B cell (primary cell): ENCODE data around the gene MBD3L2. TPM values are rescaled to one million over a fixed set of nuclear protein-coding genes. Genes with fewer than 3 reads are reported as not detected.
A peak's percentile ranks its signal among the peaks of the same experiment; 100 is the strongest.

Source experiments
- ATAC-seq: fragments of 200-7000 bp; cut with Tn5 transposase; one replicate; pipeline ENCODE4 v1.10.0; 2021; ENCODE audit warnings: low read depth, mild to moderate bottlenecking, moderate number of reproducible peaks, moderate library complexity
- CTCF ChIA-PET: fragments of 350-600 bp; sonication (Branson Sonifier 250); formaldehyde crosslinking; loops from one replicate; lab custom pipeline; 2021; ENCODE audit warnings: antibody characterized with exemption, inconsistent platforms; lab: Charles Lee
- POLR2A ChIA-PET: fragments of 350-600 bp; sonication (Branson Sonifier 250); formaldehyde crosslinking; loops from one replicate; lab custom pipeline; 2021; ENCODE audit warnings: antibody characterized with exemption; lab: Charles Lee
- DNase-seq: peaks from one replicate; pipeline ENCODE4 v3.0.0; 2013
- H2AFZ ChIP-seq: 2 replicates; pipeline ENCODE4 v1.6.1; 2012; ENCODE audit warnings: mild to moderate bottlenecking, low read depth, low read length; ENCODE audit not compliant: insufficient read depth, poor library complexity, severe bottlenecking
- H3K27ac ChIP-seq, 2 donors: 1 replicate in 1 of 2; 2 replicates in 1 of 2; pipeline ENCODE4 v1.5.1; 2012 to 2013; ENCODE audit warnings: low read length in 2 of 2, mild to moderate bottlenecking in 2 of 2, moderate library complexity in 1 of 2
- H3K27me3 ChIP-seq, 4 experiments: fragments of 200-600 bp in 1 of 4; sonication (generic) in 1 of 4; replicated peaks in 1 of 4; 1 replicate in 2 of 4; 2 replicates in 2 of 4; pipeline versions ENCODE4 v1.6.1 to v1.7.0; 2013 to 2016; ENCODE audit warnings: low read length in 3 of 4, mild to moderate bottlenecking in 2 of 4, mixed read lengths in 1 of 4, moderate library complexity in 1 of 4; ENCODE audit not compliant: insufficient read depth in 4 of 4, control insufficient read depth in 3 of 4; ENCODE audit errors: control extremely low read depth in 1 of 4
- H3K36me3 ChIP-seq, 2 experiments: replicated peaks in 1 of 2; 1 replicate in 1 of 2; 2 replicates in 1 of 2; pipeline versions ENCODE4 v1.6.1 to v1.7.1; 2013; ENCODE audit warnings: low read length in 1 of 2; ENCODE audit not compliant: insufficient read depth in 2 of 2, control insufficient read depth in 1 of 2; ENCODE audit errors: control extremely low read depth in 1 of 2, extremely low read depth in 1 of 2
- H3K4me1 ChIP-seq, 2 donors: fragments of 200-600 bp in 1 of 2; sonication (generic) in 1 of 2; 1 replicate in 1 of 2; 2 replicates in 1 of 2; pipeline versions ENCODE4 v1.5.1 to v1.6.1; 2013 to 2017; ENCODE audit warnings: low read length in 2 of 2; ENCODE audit not compliant: control insufficient read depth in 2 of 2, insufficient read depth in 2 of 2
- H3K4me2 ChIP-seq: replicated peaks from 2 replicates; pipeline ENCODE3; 2012; ENCODE audit warnings: mild to moderate bottlenecking, low read depth, low read length; ENCODE audit not compliant: poor library complexity, severe bottlenecking
- H3K4me3 ChIP-seq, 5 experiments: fragments of 200-600 bp in 1 of 5; sonication (generic) in 1 of 5; 1 replicate in 3 of 5; 2 replicates in 2 of 5; pipeline versions ENCODE4 v1.5.1 to v1.7.0; 2011 to 2016; ENCODE audit warnings: low read length in 4 of 5, mild to moderate bottlenecking in 4 of 5, low read depth in 2 of 5, control low read depth in 1 of 5, moderate library complexity in 1 of 5; ENCODE audit not compliant: insufficient read depth in 1 of 5; ENCODE audit errors: control extremely low read depth in 1 of 5, extremely low read depth in 1 of 5
- H3K79me2 ChIP-seq: fragments of 200-600 bp; sonication (generic); one replicate; pipeline ENCODE4 v1.6.0; 2016; ENCODE audit warnings: low read length; ENCODE audit not compliant: control insufficient read depth, insufficient read depth
- H3K9ac ChIP-seq: fragments of 200-600 bp; sonication (generic); 2 replicates; pipeline ENCODE4 v1.6.1; 2017; ENCODE audit warnings: mild to moderate bottlenecking, low read length, moderate library complexity
- H3K9me3 ChIP-seq, 3 donors: one replicate each; pipeline versions ENCODE4 v1.6.1 to v1.7.1; 2013; ENCODE audit warnings: low read length in 2 of 3; ENCODE audit not compliant: control insufficient read depth in 2 of 3, insufficient read depth in 1 of 3; ENCODE audit errors: control extremely low read depth in 1 of 3
- H4K20me1 ChIP-seq: 2 replicates; pipeline ENCODE4 v1.6.0; 2012; ENCODE audit warnings: mild to moderate bottlenecking, low read length; ENCODE audit not compliant: insufficient read depth, control insufficient read depth, poor library complexity, severe bottlenecking
- H3K27ac Mint-ChIP-seq: one replicate; pipeline ENCODE4 v1.8.0; 2021; ENCODE audit warnings: mixed read lengths
- H3K27me3 Mint-ChIP-seq: one replicate; pipeline ENCODE4 v1.8.0; 2021; ENCODE audit warnings: mixed read lengths
- H3K4me1 Mint-ChIP-seq: one replicate; pipeline ENCODE4 v1.8.0; 2021; ENCODE audit warnings: mixed read lengths
- H3K4me3 Mint-ChIP-seq: one replicate; pipeline ENCODE4 v1.8.0; 2021; ENCODE audit warnings: mixed read lengths
- H3K9me3 Mint-ChIP-seq: one replicate; pipeline ENCODE4 v1.8.0; 2022; ENCODE audit warnings: mixed read lengths; ENCODE audit not compliant: insufficient read depth
- EZH2 ChIP-seq: IDR thresholded peaks from 2 replicates; pipeline ENCODE4 v1.6.1; 2012; ENCODE audit warnings: borderline replicate concordance, low read depth, mild to moderate bottlenecking, moderate library complexity, low read length; ENCODE audit not compliant: insufficient read depth, poor library complexity, severe bottlenecking
- WGBS: methylation state at CpG from one replicate; pipeline ENCODE4 v1.1.5; 2013; ENCODE audit warnings: missing lambda C conversion rate; ENCODE audit not compliant: insufficient coverage; 5-methylcytosine and 5-hydroxymethylcytosine counted together
- intact Hi-C: fragments of 100-400 bp; cut with micrococcal nuclease; formaldehyde crosslinking; loops from one replicate; pipeline ENCODE4 v1.10.0; 2022
- polyA plus RNA-seq: library from polyadenylated mRNA; depleted of rRNA; stranded (reverse); fragments of >200 nt; gene quantifications from 2 replicates; pipeline ENCODE4 v1.2.3, GENCODE V29; 2012
- total RNA-seq, 2 donors: library from RNA; stranded (reverse); fragments of 120-200 nt in 1 of 2; gene quantifications; 1 replicate in 1 of 2; 2 replicates in 1 of 2; pipeline versions ENCODE4 v1.2.3 to v1.2.4, GENCODE V29; 2013 to 2022
- TF ChIP-seq, protein P1 (sequence below): fragments of 200-600 bp; IDR thresholded peaks from one replicate; pipeline ENCODE4 v1.8.0; 2022; ENCODE audit warnings: antibody characterized with exemption, mild to moderate bottlenecking

MBD3L2 gene
- total and polyA plus RNA-seq, 2 donors (not counting 1 experiment from before 2014, with no cell fraction given), result not detected

DNA sequence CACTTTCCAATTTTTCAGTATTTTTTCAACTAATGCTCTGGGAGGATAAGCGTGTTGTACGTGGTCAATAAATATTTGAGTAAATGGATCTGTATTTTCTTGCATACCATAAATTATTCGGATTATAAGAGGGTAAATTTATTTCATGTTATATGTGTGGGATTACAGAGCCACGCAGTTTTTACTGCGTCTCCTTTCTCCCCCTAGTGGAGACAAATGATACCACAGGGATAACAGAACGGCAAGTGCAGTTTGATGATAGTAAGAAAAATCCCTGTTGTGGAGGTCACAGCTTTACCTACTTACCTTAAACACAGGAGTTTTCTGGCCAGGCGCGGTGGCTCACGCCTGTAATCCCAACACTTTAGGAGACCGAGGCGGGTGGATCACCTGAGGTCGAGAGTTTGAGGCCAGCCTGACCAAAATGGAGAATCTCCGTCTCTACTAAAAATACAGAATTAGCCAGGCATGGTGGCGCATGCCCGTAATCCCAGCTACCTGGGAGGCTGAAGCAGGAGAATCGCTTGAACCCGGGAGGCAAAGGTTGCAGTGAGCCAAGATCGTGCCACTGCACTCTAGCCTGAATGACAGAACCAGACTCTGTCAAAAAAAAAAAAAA, 44.7 kb upstream of the MBD3L2 start:
- intact Hi-C loops, result no loop called here
- Histone ChIP-seq H3K79me2 (no peaks in the 10 kb centered on the region), H3K4me1 (no peaks in the 10 kb centered on the region), H3K9me3 (peaks cover 0 to 6% (median 0%) of the 10 kb centered on the region in 3 donors), H3K27me3 (no peaks in the 10 kb centered on the region), H3K27ac (no peak overlapping the region), H2AFZ (no peak overlapping the region), H3K36me3 (no peaks in the 10 kb centered on the region), H3K4me2 (no peak overlapping the region), H3K4me3 (no peak overlapping the region), H3K9ac (no peak overlapping the region), H4K20me1 (no peaks in the 10 kb centered on the region)
- H3K27me3 Mint-ChIP-seq, result peaks cover 4% of the 10 kb centered on the region
- 96% methylated on average over 10 of the region's 18 CpGs for WGBS
- H3K9me3 Mint-ChIP-seq, result no peaks in the 10 kb centered on the region
- no peak for ATAC-seq
- DNase-seq, result peak; percentile 49
- ChIA-PET CTCF (no interaction called here), POLR2A (no interaction called here)
- TF ChIP-seq EZH2, result no peak
- TF ChIP-seq, protein P1, sequence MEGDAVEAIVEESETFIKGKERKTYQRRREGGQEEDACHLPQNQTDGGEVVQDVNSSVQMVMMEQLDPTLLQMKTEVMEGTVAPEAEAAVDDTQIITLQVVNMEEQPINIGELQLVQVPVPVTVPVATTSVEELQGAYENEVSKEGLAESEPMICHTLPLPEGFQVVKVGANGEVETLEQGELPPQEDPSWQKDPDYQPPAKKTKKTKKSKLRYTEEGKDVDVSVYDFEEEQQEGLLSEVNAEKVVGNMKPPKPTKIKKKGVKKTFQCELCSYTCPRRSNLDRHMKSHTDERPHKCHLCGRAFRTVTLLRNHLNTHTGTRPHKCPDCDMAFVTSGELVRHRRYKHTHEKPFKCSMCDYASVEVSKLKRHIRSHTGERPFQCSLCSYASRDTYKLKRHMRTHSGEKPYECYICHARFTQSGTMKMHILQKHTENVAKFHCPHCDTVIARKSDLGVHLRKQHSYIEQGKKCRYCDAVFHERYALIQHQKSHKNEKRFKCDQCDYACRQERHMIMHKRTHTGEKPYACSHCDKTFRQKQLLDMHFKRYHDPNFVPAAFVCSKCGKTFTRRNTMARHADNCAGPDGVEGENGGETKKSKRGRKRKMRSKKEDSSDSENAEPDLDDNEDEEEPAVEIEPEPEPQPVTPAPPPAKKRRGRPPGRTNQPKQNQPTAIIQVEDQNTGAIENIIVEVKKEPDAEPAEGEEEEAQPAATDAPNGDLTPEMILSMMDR, result no peak
- H3K4me3 Mint-ChIP-seq, result no peak overlapping the region
- H3K4me1 Mint-ChIP-seq, result no peaks in the 10 kb centered on the region
- H3K27ac Mint-ChIP-seq, result no peak overlapping the region

DNA sequence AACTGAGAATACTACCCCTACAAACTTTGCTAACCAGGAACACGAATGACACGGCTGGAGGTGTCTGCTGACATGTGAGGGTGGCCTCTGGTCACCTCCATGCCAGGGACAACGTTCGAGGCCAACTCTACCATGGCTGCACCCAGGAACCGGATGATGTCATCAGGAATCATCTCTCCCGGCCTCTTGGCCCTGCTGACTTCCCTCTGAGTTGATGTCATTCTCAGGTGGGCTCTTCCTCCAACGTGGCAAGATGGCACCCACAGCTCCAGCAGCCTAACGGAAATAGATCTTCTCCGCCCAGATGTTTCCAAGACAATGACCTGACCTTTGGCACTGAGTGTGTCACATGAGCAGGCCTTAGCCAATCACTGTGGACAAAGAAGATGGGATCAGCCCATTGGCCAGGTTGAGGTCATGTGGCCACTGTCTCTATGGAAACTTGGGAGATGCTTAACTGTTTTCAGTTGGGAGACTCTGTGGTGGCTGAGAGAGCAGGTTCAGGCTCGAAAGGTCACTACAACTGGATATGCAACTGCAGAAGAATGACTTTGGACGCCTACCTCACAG, 42.9 kb upstream of the MBD3L2 start:
- POLR2A ChIA-PET, result no interaction called here
- Histone ChIP-seq H3K79me2 (no peaks in the 10 kb centered on the region), H3K27me3 (no peaks in the 10 kb centered on the region), H3K4me3 (no peak overlapping the region), H3K27ac (no peak overlapping the region), H3K4me2 (no peak overlapping the region), H4K20me1 (no peaks in the 10 kb centered on the region), H3K9me3 (peaks cover 0 to 6% (median 0%) of the 10 kb centered on the region in 3 donors), H3K4me1 (no peaks in the 10 kb centered on the region), H3K9ac (no peak overlapping the region), H3K36me3 (no peaks in the 10 kb centered on the region), H2AFZ (no peak overlapping the region)
- Mint-ChIP-seq H3K27me3 (peaks cover 4% of the 10 kb centered on the region), H3K9me3 (no peaks in the 10 kb centered on the region), H3K4me1 (no peaks in the 10 kb centered on the region), H3K27ac (no peak overlapping the region), H3K4me3 (no peak overlapping the region)
- TF ChIP-seq EZH2, result no peak
- TF ChIP-seq, protein P1, result no peak
- intact Hi-C loops, result no loop called here
- no peak for ATAC-seq
- CTCF ChIA-PET, result no interaction called here
- no peak for DNase-seq
- WGBS, result 95% methylated on average over 9 of the region's 11 CpGs
